Type B pancreatic cell (in vitro differentiated cells): ENCODE data around the gene TMEM8B. TPM values are rescaled to one million over a fixed set of nuclear protein-coding genes. Genes with fewer than 3 reads are reported as not detected.

Experiments used
- DNase-seq: peaks from one replicate; pipeline ENCODE4 v3.0.0; 2021; ENCODE audit warnings: mixed read lengths; ENCODE audit not compliant: unreplicated experiment; ENCODE audit errors: extremely low spot score
- H3K27ac Mint-ChIP-seq: 2 replicates; pipeline ENCODE4 v1.8.0; 2021; ENCODE audit warnings: mild to moderate bottlenecking, mixed read lengths
- H3K27me3 Mint-ChIP-seq: 2 replicates; pipeline ENCODE4 v1.8.0; 2021; ENCODE audit warnings: mixed read lengths
- H3K36me3 Mint-ChIP-seq: 2 replicates; pipeline ENCODE4 v1.8.0; 2021; ENCODE audit warnings: mixed read lengths
- H3K4me1 Mint-ChIP-seq: one replicate; pipeline ENCODE4 v1.8.0; 2021; ENCODE audit warnings: mixed read lengths; ENCODE audit not compliant: unreplicated experiment
- H3K4me3 Mint-ChIP-seq: 2 replicates; pipeline ENCODE4 v1.8.0; 2021; ENCODE audit warnings: mild to moderate bottlenecking, mixed read lengths
- H3K9me3 Mint-ChIP-seq: 2 replicates; pipeline ENCODE4 v1.8.0; 2021; ENCODE audit warnings: mixed read lengths
- CTCF ChIP-seq: fragments of 200-600 bp; sonication (generic); conservative IDR thresholded peaks from 2 replicates; pipeline ENCODE4 v1.5.0; 2021; ENCODE audit warnings: antibody characterized with exemption, mild to moderate bottlenecking
- total RNA-seq: library from RNA; stranded (reverse); gene quantifications from 2 replicates; pipeline ENCODE4 v1.2.1, GENCODE V29; 2021; ENCODE audit warnings: low replicate concordance

The TMEM8B gene
- total RNA-seq, 1 donor from 2014 or later = 27.2 TPM

- peaks cover 40% of the 10 kb centered on the region for H3K27me3 Mint-ChIP-seq
- H3K9me3 Mint-ChIP-seq = no peaks in the 10 kb centered on the region
- no peak overlapping the region for H3K27ac Mint-ChIP-seq
Observed at GRCh38 chr9:35859310-35859989, 30.4 kb downstream of the TMEM8B start.

GRCh38 chr9:35859990-35860339, 30.9 kb downstream of the TMEM8B start:
- no peaks in the 10 kb centered on the region for H3K36me3 Mint-ChIP-seq
- TF ChIP-seq CTCF = no peak
- H3K9me3 Mint-ChIP-seq = no peaks in the 10 kb centered on the region
- no peaks in the 10 kb centered on the region for H3K4me1 Mint-ChIP-seq
- no peak for DNase-seq
- H3K4me3 Mint-ChIP-seq = no peak overlapping the region
- H3K27me3 Mint-ChIP-seq = peaks cover 40% of the 10 kb centered on the region
- H3K27ac Mint-ChIP-seq = no peak overlapping the region

More at GRCh38 chr9:35859310-35859989, 30.4 kb downstream of the TMEM8B start:
- Mint-ChIP-seq H3K4me3 (no peak overlapping the region), H3K36me3 (no peaks in the 10 kb centered on the region), H3K4me1 (no peaks in the 10 kb centered on the region)
- DNase-seq = peak; percentile 45
- no peak for TF ChIP-seq CTCF

GRCh38 chr9:35861161-35861897, 32.3 kb downstream of the TMEM8B start:
- peak; percentile 54 for DNase-seq
- Mint-ChIP-seq H3K9me3 (no peaks in the 10 kb centered on the region), H3K4me3 (no peak overlapping the region), H3K4me1 (no peaks in the 10 kb centered on the region), H3K36me3 (no peaks in the 10 kb centered on the region), H3K27ac (no peak overlapping the region), H3K27me3 (peaks cover 40% of the 10 kb centered on the region)
- TF ChIP-seq CTCF = no peak

- DNase-seq = no peak
- Mint-ChIP-seq H3K4me3 (no peak overlapping the region), H3K36me3 (no peaks in the 10 kb centered on the region), H3K9me3 (no peaks in the 10 kb centered on the region), H3K4me1 (no peaks in the 10 kb centered on the region), H3K27ac (no peak overlapping the region), H3K27me3 (peaks cover 40% of the 10 kb centered on the region)
- TF ChIP-seq CTCF = no peak
Observed at GRCh38 chr9:35862328-35862727, 33.3 kb downstream of the TMEM8B start.

- DNase-seq = no peak
- Mint-ChIP-seq H3K27ac (no peak overlapping the region), H3K36me3 (no peaks in the 10 kb centered on the region), H3K4me1 (no peaks in the 10 kb centered on the region), H3K4me3 (no peak overlapping the region), H3K9me3 (no peaks in the 10 kb centered on the region), H3K27me3 (peaks cover 40% of the 10 kb centered on the region)
- no peak for TF ChIP-seq CTCF
Observed at GRCh38 chr9:35863583-35863982, 34.6 kb downstream of the TMEM8B start.
